ENCODE data around the gene OMA1.

The OMA1 gene

DNA sequence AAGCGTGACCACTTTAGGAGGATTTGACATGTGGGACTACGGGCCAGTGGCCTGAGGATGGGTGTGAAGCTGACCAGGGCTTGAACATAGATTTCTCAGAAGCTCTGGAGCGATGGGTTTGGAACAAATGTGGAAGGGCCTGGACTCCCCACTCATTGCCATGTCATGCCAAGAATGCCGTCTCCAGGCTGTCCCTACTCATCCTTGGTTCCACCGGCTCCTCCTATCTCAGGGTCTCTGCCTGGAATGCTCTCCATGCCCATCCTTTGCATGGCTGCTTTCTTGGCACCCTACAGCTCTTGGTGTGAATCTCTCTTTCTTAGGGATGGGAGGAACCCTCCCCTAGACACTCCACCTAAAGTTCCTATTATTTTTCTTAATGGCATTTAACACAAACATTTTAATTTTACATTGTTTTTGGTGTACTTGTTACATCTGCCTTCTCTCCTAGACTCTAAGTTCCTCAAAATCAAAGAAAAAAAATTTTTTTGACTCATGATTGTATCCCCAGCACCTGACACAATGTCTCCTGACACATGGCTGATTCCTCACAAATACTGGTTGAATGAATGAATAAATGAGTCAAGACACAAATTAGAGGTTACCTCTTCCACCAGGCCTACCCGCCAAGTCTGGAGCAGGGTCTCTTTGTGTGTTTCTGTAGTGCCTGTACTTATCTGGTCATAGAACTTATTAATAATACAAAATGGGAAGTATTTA, 114.5 kb downstream of the OMA1 start:
- DNase-seq (ENCODE audit: low spot score) = no peak
